Ishikawa (cell line): Measurements from ENCODE around the gene SEC14L2.

Experiments used
- CEBPB ChIP-seq: IDR thresholded peaks from 2 replicates; pipeline ENCODE4 v1.6.1; 2012
- CREB1 ChIP-seq: IDR thresholded peaks from 2 replicates; pipeline ENCODE4 v1.6.1; 2012; ENCODE audit warnings: low read depth
- EGR1 ChIP-seq: IDR thresholded peaks from 2 replicates; pipeline ENCODE4 v1.6.1; 2012
- EP300 ChIP-seq: IDR thresholded peaks from 2 replicates; pipeline ENCODE4 v1.6.1; 2012; ENCODE audit warnings: borderline replicate concordance
- FOXM1 ChIP-seq: IDR thresholded peaks from 2 replicates; pipeline ENCODE4 v1.6.1; 2012; ENCODE audit warnings: low read depth, borderline replicate concordance
- NFIC ChIP-seq: IDR thresholded peaks from 2 replicates; pipeline ENCODE4 v1.6.1; 2012
- RAD21 ChIP-seq: IDR thresholded peaks from 2 replicates; pipeline ENCODE4 v1.6.1; 2012; ENCODE audit warnings: low read depth
- TAF1 ChIP-seq: IDR thresholded peaks from 2 replicates; pipeline ENCODE4 v1.6.1; 2012; ENCODE audit warnings: low read depth, mild to moderate bottlenecking
- TCF12 ChIP-seq: IDR thresholded peaks from 2 replicates; pipeline ENCODE4 v1.6.1; 2012; ENCODE audit warnings: low read depth
- TEAD4 ChIP-seq: IDR thresholded peaks from 2 replicates; pipeline ENCODE4 v1.6.1; 2012
- YY1 ChIP-seq: IDR thresholded peaks from 2 replicates; pipeline ENCODE4 v1.6.1; 2012; ENCODE audit warnings: low read depth
- ZBTB7A ChIP-seq: IDR thresholded peaks from 2 replicates; pipeline ENCODE4 v1.6.1; 2012; ENCODE audit warnings: low read depth
- TF ChIP-seq, protein P1 (sequence below): IDR thresholded peaks from 2 replicates; pipeline ENCODE4 v1.6.1; 2012
- TF ChIP-seq, protein P2 (sequence below): IDR thresholded peaks from 2 replicates; pipeline ENCODE4 v1.6.1; 2012; ENCODE audit warnings: low read depth, mild to moderate bottlenecking
- TF ChIP-seq, protein P3 (sequence below): IDR thresholded peaks from 2 replicates; pipeline ENCODE4 v1.6.1; 2012

Gene SEC14L2

DNA sequence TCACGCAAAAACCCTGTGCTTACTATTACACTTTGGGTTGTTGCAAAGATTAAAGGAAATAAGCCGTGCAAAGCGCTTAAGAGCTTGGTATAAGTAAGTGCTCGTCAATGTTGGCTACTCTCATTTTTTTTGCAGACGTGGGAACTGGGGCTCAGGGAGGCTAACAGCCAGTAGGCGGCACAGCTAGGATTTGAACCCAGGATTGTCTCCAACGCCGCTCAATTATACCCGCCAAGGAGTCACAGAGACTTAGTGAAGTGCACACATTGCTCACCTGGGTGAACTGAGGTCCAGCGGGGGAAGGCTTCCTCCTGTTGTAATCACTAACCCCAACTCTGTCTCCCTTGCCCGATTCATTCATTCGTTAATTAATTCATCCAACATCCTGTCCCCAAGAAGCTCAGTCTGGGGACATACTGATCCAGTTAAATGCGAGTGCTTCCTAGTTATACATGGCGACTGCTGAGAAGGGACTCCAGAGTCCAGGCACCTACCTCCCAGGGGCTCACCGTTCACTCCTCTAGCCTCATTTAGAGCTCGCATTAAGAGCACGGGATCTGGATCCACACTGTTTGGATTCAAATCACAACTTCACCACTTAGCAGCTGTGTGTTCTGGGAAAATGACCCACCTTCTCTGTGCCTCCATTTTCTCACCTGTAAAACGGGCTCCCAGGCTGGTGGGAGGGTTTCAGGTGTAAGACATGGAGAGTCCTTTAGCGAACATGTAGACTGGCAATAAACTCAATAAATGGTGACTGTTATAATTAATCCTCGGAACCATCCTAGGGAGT is 27.9 kb downstream of the SEC14L2 start:
- no peak for TF ChIP-seq CEBPB
- TF ChIP-seq, protein P1, sequence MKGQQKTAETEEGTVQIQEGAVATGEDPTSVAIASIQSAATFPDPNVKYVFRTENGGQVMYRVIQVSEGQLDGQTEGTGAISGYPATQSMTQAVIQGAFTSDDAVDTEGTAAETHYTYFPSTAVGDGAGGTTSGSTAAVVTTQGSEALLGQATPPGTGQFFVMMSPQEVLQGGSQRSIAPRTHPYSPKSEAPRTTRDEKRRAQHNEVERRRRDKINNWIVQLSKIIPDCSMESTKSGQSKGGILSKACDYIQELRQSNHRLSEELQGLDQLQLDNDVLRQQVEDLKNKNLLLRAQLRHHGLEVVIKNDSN, result no peak

DNA sequence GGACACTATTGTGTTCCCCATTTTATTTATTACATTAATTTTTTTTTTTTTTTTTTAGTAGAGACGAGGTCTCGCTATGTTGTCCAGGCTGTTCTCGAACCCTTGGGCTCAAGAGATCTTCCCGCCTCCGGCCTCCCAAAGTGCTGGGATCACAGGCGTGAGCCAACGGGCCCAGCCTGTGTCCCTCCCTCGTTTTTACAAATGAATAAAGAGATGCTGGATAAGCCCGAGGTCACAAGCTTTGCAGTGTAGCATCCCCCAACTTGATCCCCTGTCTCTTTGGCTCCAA is 28.5 kb downstream of the SEC14L2 start:
- TF ChIP-seq, protein P2, sequence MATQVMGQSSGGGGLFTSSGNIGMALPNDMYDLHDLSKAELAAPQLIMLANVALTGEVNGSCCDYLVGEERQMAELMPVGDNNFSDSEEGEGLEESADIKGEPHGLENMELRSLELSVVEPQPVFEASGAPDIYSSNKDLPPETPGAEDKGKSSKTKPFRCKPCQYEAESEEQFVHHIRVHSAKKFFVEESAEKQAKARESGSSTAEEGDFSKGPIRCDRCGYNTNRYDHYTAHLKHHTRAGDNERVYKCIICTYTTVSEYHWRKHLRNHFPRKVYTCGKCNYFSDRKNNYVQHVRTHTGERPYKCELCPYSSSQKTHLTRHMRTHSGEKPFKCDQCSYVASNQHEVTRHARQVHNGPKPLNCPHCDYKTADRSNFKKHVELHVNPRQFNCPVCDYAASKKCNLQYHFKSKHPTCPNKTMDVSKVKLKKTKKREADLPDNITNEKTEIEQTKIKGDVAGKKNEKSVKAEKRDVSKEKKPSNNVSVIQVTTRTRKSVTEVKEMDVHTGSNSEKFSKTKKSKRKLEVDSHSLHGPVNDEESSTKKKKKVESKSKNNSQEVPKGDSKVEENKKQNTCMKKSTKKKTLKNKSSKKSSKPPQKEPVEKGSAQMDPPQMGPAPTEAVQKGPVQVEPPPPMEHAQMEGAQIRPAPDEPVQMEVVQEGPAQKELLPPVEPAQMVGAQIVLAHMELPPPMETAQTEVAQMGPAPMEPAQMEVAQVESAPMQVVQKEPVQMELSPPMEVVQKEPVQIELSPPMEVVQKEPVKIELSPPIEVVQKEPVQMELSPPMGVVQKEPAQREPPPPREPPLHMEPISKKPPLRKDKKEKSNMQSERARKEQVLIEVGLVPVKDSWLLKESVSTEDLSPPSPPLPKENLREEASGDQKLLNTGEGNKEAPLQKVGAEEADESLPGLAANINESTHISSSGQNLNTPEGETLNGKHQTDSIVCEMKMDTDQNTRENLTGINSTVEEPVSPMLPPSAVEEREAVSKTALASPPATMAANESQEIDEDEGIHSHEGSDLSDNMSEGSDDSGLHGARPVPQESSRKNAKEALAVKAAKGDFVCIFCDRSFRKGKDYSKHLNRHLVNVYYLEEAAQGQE, result no peak
- TF ChIP-seq NFIC (no peak), EP300 (no peak), YY1 (no peak), FOXM1 (no peak), TCF12 (no peak), CREB1 (no peak)
- TF ChIP-seq, protein P3, sequence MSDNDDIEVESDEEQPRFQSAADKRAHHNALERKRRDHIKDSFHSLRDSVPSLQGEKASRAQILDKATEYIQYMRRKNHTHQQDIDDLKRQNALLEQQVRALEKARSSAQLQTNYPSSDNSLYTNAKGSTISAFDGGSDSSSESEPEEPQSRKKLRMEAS, result no peak
- TF ChIP-seq, protein P1, result no peak

DNA sequence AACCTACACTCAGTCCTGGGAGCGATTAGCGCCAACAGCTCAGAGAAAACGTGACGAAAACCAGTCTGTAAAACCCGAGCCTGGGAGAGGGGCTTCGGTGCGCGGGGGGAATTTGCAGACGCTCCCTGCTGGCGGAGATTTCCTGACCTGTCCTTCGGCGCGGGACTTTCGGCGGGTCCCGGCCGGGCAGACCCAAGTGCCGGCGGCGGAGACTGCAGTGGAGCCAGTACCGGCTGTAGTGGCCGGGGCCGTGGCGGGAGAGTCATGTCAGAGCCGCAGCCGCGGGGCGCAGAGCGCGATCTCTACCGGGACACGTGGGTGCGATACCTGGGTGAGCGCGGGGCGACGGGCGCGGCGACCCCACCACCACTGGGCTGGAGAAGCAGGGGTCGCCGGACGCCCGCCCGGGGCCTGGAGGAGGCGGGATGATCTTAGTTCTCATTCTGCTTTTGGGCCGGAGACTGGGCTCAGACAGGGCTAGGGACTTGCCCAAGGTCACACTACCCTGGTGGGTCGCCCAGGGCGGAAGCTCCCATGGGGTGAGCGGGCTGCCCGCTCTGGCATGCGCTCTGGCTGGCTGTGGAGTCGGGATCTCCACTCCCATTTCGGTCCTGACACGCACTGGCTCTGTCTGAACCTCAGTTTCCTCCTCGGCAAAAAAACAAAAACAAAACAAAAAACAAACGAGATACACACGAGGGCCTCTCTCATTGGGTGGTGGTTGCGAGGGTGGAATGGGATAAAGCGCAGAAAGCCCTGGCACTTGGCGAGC is 29.0 kb downstream of the SEC14L2 start, which contains the start of gene MTFP1:
MTFP1 (plus strand) TSS at position 153 of the 772 bp plus-strand sequence; CDS start at position 265, 112 bp downstream.
- peak; percentile 15; the same call in 1 of the 2 replicates for TF ChIP-seq TCF12
- TF ChIP-seq, protein P1, result peak; percentile 67
- no peak for TF ChIP-seq CREB1
- no peak for TF ChIP-seq RAD21
- TF ChIP-seq YY1, result no peak; the same call in 1 of the 2 replicates
- no peak for TF ChIP-seq TEAD4
- TF ChIP-seq, protein P3, result peak; percentile 84
- TF ChIP-seq TAF1, result peak; percentile 61
- peak; percentile 99 for TF ChIP-seq ZBTB7A

DNA sequence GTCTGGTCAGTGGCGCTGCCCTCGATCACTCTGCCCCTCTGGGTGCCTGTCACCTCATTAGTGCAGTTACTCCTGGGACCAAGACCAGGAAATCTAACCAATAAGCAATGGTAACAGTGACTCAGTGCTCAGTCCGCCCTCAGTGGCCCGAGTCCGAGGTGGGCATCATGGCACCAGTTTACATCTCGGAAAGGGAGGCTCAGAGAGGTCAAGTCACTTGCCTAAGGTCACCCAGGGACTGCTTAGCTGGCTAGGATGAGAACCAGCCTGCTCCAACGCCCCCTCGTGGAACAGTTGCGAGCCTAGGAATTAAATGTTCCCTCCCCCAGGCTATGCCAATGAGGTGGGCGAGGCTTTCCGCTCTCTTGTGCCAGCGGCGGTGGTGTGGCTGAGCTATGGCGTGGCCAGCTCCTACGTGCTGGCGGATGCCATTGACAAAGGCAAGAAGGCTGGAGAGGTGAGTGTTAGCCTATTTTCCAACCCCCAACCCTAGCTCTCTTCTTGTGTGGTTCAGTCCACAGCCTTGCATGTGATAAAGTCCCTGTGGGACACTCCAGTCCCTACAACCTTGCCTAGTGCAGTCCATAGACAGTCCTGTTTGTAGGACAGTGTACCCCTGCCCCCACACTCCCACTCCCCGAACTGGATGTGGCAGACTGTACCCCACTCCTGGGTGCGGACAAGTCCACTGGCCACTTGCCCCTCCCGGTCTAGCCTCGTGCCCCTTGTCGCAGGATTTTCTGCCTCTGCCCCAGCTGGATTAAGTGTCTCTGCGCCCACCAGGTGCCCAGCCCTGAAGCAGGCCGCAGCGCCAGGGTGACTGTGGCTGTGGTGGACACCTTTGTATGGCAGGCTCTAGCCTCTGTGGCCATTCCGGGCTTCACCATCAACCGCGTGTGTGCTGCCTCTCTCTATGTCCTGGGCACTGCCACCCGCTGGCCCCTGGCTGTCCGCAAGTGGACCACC is 29.9 kb downstream of the SEC14L2 start:
- TF ChIP-seq YY1 (0 out of 2 replicates have a peak, but pooled peaks have one; percentile 13), TAF1 (no peak), RAD21 (peak; percentile 71), EP300 (no peak), EGR1 (0 out of 2 replicates have a peak, but pooled peaks have one; percentile 37), NFIC (no peak)
- TF ChIP-seq, protein P3, result no peak

DNA sequence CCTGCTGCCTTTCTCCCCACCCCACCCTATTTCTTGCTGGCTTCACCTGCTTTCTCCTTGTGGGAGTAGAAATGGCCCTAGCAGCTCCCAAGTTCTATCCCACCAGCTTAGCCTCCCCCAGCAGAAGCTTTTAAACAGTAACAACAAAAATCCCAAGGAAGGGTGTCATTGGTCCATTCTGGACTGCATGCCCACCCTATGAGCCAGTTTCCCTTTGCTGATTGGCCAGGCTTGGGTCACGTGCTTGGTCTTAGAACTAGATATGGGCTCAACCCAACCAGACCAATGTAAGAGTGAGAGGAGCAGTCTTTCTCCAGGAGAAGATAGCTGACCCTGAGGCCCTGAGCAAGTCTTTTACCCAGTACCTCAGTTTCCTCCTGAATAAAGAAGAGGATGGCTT is 31.1 kb downstream of the SEC14L2 start:
- TF ChIP-seq ZBTB7A (no peak), TAF1 (no peak), NFIC (no peak), CEBPB (no peak), EP300 (no peak), TCF12 (no peak), RAD21 (no peak), YY1 (no peak), EGR1 (no peak), TEAD4 (no peak), CREB1 (no peak), FOXM1 (no peak)
- TF ChIP-seq, protein P1, result no peak
- TF ChIP-seq, protein P3, result no peak
- TF ChIP-seq, protein P2, result no peak
